PFSK-1 (cell line): Measurements from ENCODE around the gene ELAC2.

Experiments used
- FOXP2 ChIP-seq: optimal IDR thresholded peaks from 2 replicates; pipeline ENCODE3; 2011; ENCODE audit warnings: borderline replicate concordance, control low read depth, inconsistent platforms; ENCODE audit not compliant: insufficient read depth; ENCODE audit errors: extremely low read length, extremely low read depth
- POLR2AphosphoS5 ChIP-seq: IDR thresholded peaks from 2 replicates; pipeline ENCODE4 v1.6.1; 2012; ENCODE audit warnings: low read depth, mild to moderate bottlenecking, control low read depth, low read length, moderate library complexity
- SIN3A ChIP-seq: IDR thresholded peaks from 2 replicates; pipeline ENCODE4 v1.6.1; 2012; ENCODE audit warnings: mild to moderate bottlenecking, low read length, moderate library complexity, borderline replicate concordance; ENCODE audit not compliant: insufficient read depth
- TAF1 ChIP-seq: IDR thresholded peaks from 2 replicates; pipeline ENCODE4 v1.6.1; 2012; ENCODE audit warnings: low read length, control low read depth, borderline replicate concordance; ENCODE audit not compliant: insufficient read depth
- TF ChIP-seq, protein P1 (sequence below), 2 experiments: IDR thresholded peaks; 2 replicates each; pipeline versions ENCODE4 v1.6.1 to v1.8.0; 2011 to 2012; ENCODE audit warnings: low read depth in 2 of 2, low read length in 2 of 2, control low read depth in 1 of 2, inconsistent platforms in 1 of 2, mild to moderate bottlenecking in 1 of 2, moderate library complexity in 1 of 2; ENCODE audit not compliant: insufficient read depth in 1 of 2

ELAC2 gene

DNA sequence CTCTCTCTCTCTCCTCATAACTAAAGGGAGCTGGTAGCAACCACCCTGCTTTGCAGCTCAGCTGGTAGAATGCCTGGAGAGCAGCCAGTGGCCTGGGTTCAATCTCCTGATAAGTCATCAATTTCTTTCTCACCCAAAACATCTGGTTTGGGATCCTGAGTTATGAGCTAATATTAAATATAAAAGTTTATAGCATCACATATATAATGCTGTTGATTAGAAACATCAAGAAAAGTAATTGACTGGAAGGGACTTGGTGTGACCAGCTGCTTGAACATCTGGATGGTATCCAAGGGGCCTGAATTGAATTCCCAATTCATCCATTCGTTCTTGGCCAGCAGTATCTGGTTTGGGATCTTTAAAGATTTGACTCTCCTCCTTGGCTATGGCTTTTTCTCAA is 12.2 kb upstream of the ELAC2 start:
- TF ChIP-seq TAF1, result no peak
- no peak for TF ChIP-seq SIN3A
- TF ChIP-seq, protein P1, sequence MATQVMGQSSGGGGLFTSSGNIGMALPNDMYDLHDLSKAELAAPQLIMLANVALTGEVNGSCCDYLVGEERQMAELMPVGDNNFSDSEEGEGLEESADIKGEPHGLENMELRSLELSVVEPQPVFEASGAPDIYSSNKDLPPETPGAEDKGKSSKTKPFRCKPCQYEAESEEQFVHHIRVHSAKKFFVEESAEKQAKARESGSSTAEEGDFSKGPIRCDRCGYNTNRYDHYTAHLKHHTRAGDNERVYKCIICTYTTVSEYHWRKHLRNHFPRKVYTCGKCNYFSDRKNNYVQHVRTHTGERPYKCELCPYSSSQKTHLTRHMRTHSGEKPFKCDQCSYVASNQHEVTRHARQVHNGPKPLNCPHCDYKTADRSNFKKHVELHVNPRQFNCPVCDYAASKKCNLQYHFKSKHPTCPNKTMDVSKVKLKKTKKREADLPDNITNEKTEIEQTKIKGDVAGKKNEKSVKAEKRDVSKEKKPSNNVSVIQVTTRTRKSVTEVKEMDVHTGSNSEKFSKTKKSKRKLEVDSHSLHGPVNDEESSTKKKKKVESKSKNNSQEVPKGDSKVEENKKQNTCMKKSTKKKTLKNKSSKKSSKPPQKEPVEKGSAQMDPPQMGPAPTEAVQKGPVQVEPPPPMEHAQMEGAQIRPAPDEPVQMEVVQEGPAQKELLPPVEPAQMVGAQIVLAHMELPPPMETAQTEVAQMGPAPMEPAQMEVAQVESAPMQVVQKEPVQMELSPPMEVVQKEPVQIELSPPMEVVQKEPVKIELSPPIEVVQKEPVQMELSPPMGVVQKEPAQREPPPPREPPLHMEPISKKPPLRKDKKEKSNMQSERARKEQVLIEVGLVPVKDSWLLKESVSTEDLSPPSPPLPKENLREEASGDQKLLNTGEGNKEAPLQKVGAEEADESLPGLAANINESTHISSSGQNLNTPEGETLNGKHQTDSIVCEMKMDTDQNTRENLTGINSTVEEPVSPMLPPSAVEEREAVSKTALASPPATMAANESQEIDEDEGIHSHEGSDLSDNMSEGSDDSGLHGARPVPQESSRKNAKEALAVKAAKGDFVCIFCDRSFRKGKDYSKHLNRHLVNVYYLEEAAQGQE (IDR thresholded peaks at IDR 0.05; ENCODE audit: insufficient read depth in 1 of 2, low read depth in 2 of 2, low read length in 2 of 2), result no peak
- TF ChIP-seq FOXP2, result no peak
- TF ChIP-seq POLR2AphosphoS5, result no peak

DNA sequence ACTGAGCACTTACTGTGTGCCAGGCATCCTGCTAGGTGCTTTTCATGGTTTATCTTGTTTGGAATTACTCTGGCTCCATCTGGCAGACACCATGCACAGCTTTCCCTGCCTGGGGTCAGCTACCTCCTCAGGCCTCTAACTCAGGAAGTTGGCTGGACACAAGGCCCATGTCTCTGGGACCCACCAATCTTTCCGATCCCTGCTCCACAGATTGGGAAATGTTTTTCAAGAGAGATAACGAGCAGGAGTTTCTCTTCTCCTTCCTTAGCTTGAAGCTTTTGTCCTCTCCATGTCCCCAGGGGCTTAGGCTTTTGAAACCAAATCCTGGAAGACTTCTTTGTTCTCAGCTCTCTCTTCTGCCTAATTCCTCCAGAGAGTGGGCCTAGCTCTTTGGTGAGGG is 11.5 kb upstream of the ELAC2 start:
- TF ChIP-seq TAF1, result no peak
- no peak for TF ChIP-seq FOXP2
- TF ChIP-seq, protein P1 (IDR thresholded peaks at IDR 0.05; ENCODE audit: insufficient read depth in 1 of 2, low read depth in 2 of 2, low read length in 2 of 2), result no peak
- no peak for TF ChIP-seq POLR2AphosphoS5
- TF ChIP-seq SIN3A, result no peak

DNA sequence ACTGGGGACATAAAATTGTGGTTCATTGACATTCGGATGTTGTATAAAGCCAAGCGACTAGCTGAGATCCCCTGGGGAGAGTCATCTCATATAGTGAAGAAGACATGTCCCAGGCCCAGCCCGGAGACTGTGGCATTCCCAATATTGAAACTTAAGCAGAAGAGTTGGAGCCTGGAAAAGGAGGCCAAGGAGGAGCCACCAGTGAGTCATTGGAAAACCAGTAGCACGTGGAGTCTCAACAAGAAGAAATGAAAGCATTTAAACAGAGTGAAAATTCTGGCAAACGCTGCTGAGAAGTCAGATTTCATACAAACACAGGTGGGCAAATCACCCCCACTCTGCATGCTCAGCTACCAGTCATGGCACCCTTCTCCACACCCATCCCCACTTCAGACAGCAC is 9.4 kb upstream of the ELAC2 start:
- TF ChIP-seq FOXP2, result no peak
- TF ChIP-seq POLR2AphosphoS5, result no peak
- TF ChIP-seq, protein P1 (IDR thresholded peaks at IDR 0.05; ENCODE audit: insufficient read depth in 1 of 2, low read depth in 2 of 2, low read length in 2 of 2), result no peak
- no peak for TF ChIP-seq TAF1
- TF ChIP-seq SIN3A, result no peak

DNA sequence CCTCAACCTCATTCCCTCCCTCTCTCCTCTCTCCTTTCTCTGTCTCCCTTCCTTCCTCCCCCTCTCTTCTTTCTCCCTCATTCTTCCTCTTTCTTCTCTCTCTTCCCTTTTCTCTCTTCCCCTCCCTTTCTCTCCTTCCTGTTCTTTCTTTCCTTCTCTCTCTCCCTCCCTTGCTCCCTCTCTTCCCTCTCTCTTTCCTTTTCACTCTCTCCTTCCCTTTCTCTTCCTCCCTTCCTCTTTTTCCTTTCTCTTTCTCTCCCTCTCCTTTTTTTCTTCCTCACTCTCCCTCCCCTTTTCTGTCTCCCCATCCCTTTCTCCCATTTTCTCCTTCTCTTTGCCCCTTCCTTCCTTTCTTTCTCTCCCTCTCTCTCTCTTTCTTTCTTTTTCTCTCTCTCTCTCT is 7.9 kb upstream of the ELAC2 start:
- TF ChIP-seq SIN3A (no peak), POLR2AphosphoS5 (no peak), FOXP2 (no peak), TAF1 (no peak)
- TF ChIP-seq, protein P1 (IDR thresholded peaks at IDR 0.05; ENCODE audit: insufficient read depth in 1 of 2, low read depth in 2 of 2, low read length in 2 of 2), result no peak

DNA sequence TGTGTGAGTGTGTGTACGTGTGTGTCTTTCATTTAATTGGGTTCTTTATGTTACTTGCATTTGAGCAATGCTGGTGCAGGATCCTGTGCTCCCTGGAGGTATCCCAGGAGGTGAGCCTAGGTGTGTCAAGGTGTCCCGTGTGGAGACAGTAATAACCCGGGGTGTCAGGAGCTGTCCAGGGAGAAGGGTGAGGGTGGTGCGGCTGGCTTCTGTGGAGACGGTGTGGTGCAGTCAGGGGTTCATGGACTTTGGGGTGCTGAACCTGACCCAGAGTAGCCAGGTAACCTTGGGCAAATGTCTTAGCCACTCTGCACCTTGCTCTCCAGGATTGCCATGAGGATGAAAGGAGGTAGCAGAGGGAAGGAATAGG is 7.4 kb upstream of the ELAC2 start:
- TF ChIP-seq TAF1 (no peak), SIN3A (no peak), FOXP2 (no peak), POLR2AphosphoS5 (no peak)
- TF ChIP-seq, protein P1 (IDR thresholded peaks at IDR 0.05; ENCODE audit: insufficient read depth in 1 of 2, low read depth in 2 of 2, low read length in 2 of 2), result no peak
